ENCODE measurements around the gene HOXC5. TPM values are rescaled to one million over a fixed set of nuclear protein-coding genes. Genes with fewer than 3 reads are reported as not detected.
"Not testable (repeated sequence)": the region's sequence is repeated elsewhere in the genome, so short reads cannot be mapped to it uniquely, and the experiment has no call there.

Gene HOXC5
- total RNA-seq, 1 donor from 2014 or later: 0.50 TPM

GRCh38 chr12:54066408-54066807 lies 33.6 kb downstream of the HOXC5 start:
- no peak overlapping the region for H3K4me3 ChIP-seq (ENCODE audit: low read depth, low read length)
- no peak for TF ChIP-seq CTCF (IDR thresholded peaks at IDR 0.05; ENCODE audit: insufficient read depth, low read length, poor library complexity, severe bottlenecking)
- no peaks in the 10 kb centered on the region for H3K27me3 ChIP-seq (ENCODE audit: control insufficient read depth, insufficient read depth, low read length)
- H3K36me3 ChIP-seq (ENCODE audit: control insufficient read depth, insufficient read depth, low read length): no peaks in the 10 kb centered on the region
- no peak for DNase-seq (ENCODE audit: low read depth)

DNA sequence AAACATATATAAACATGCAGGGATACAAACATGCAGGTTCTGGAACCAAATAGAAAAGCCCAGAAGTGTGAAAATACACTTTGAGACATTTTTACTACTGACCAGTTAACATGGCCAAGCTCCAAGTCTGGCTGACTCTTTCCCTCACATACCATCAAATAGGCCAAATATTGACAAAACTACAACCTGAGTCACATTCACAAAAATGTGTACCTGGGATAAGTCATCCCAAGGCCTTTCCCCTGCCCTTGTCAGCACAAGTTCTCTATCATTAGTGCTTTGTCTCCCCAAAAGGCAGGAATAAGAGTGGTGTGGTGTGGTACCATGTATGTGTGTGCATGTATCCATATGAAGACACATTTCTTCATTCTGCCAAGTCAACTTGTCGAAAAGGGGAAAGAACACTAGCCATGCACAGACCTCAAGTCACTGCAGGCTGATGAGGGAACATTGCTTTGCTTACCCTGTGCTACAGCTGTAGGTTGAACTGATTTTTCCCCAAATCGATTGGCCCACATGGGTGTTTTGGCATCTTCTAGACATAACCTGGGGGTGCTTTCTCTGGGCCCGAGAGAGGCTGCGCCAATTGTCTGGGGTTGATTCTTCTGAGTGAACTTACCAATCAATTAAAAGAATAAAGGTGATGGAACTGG lies 35.7 kb downstream of the HOXC5 start:
- Histone ChIP-seq H3K4me3 (ENCODE audit: low read depth, low read length) (no peak overlapping the region), H3K36me3 (ENCODE audit: control insufficient read depth, insufficient read depth, low read length) (no peaks in the 10 kb centered on the region), H3K27me3 (ENCODE audit: control insufficient read depth, insufficient read depth, low read length) (no peaks in the 10 kb centered on the region)
- TF ChIP-seq CTCF (IDR thresholded peaks at IDR 0.05; ENCODE audit: insufficient read depth, low read length, poor library complexity, severe bottlenecking): no peak
- DNase-seq (ENCODE audit: low read depth): no peak

GRCh38 chr12:54071942-54072341 lies 39.1 kb downstream of the HOXC5 start:
- no peaks in the 10 kb centered on the region for H3K36me3 ChIP-seq (ENCODE audit: control insufficient read depth, insufficient read depth, low read length)
- no peaks in the 10 kb centered on the region for H3K27me3 ChIP-seq (ENCODE audit: control insufficient read depth, insufficient read depth, low read length)
- DNase-seq (ENCODE audit: low read depth): no peak
- H3K4me3 ChIP-seq (ENCODE audit: low read depth, low read length): no peak overlapping the region
- TF ChIP-seq CTCF (IDR thresholded peaks at IDR 0.05; ENCODE audit: insufficient read depth, low read length, poor library complexity, severe bottlenecking): no peak

DNA sequence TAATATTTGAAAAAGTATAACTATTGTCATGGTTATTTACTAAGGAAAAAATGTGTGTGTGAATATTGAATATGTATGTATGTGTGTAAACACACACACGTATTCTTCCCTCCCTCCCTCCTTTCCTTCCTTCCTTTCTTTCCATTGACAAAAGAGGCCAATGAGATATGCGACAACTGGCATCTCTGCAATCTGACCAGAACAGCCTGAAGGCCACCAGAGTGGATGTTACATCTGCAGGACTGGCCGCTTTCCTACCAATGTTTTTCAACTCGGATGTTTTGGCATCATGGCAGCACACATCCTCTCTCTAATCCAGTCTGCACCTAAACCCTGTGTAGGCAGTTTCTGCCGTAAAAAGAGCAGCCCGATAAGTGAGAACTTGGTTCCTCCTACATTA lies 41.5 kb downstream of the HOXC5 start:
- no peaks in the 10 kb centered on the region for H3K27me3 ChIP-seq (ENCODE audit: control insufficient read depth, insufficient read depth, low read length)
- H3K4me3 ChIP-seq (ENCODE audit: low read depth, low read length): no peak overlapping the region
- no peaks in the 10 kb centered on the region for H3K36me3 ChIP-seq (ENCODE audit: control insufficient read depth, insufficient read depth, low read length)
- no peak for TF ChIP-seq CTCF (IDR thresholded peaks at IDR 0.05; ENCODE audit: insufficient read depth, low read length, poor library complexity, severe bottlenecking)
- DNase-seq (ENCODE audit: low read depth): no peak

DNA sequence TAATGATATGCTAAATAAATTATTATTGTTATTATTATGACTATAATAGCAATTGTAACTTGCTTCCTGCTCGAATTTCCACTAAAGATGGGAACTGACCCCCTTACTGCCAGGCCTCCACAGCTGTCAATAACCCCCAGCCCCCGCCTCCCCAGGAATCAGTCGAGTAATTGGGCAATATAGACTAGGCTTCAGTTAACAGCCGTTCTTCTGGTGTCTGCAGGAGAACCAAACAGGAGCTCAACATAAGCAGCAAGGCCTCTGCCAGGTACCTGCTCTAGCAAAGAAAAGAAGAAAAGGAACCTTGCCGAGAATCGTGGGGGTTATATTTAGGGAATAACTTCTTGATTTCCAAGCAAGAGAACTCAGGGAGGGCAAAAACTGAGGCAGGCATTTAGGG lies 42.6 kb downstream of the HOXC5 start:
- DNase-seq (ENCODE audit: low read depth): no peak
- H3K27me3 ChIP-seq (ENCODE audit: control insufficient read depth, insufficient read depth, low read length): no peaks in the 10 kb centered on the region
- H3K4me3 ChIP-seq (ENCODE audit: low read depth, low read length): no peak overlapping the region
- no peak for TF ChIP-seq CTCF (IDR thresholded peaks at IDR 0.05; ENCODE audit: insufficient read depth, low read length, poor library complexity, severe bottlenecking)
- no peaks in the 10 kb centered on the region for H3K36me3 ChIP-seq (ENCODE audit: control insufficient read depth, insufficient read depth, low read length)

DNA sequence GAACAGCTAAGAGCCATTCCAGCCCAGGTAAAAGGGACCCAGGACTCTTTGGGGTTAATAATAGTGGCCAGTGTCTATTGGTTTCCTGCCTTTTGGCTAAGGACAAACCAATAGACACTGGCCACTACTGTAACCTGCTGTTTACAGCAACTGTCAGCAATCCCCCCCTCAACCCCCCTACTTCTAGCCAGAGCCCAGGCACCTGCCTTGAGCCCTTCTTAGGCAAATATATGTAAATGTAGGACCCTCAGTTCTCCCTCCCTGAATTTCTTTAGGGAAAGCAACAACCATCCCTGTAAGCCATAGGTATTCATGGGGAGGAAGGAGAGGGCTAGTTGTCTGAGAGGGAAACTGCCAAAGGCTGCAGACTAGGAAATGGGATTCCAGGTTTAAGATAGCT lies 43.1 kb downstream of the HOXC5 start:
- no peak for TF ChIP-seq CTCF (IDR thresholded peaks at IDR 0.05; ENCODE audit: insufficient read depth, low read length, poor library complexity, severe bottlenecking)
- Histone ChIP-seq H3K27me3 (ENCODE audit: control insufficient read depth, insufficient read depth, low read length) (no peaks in the 10 kb centered on the region), H3K4me3 (ENCODE audit: low read depth, low read length) (no peak overlapping the region), H3K36me3 (ENCODE audit: control insufficient read depth, insufficient read depth, low read length) (no peaks in the 10 kb centered on the region)
- DNase-seq (ENCODE audit: low read depth): no peak

DNA sequence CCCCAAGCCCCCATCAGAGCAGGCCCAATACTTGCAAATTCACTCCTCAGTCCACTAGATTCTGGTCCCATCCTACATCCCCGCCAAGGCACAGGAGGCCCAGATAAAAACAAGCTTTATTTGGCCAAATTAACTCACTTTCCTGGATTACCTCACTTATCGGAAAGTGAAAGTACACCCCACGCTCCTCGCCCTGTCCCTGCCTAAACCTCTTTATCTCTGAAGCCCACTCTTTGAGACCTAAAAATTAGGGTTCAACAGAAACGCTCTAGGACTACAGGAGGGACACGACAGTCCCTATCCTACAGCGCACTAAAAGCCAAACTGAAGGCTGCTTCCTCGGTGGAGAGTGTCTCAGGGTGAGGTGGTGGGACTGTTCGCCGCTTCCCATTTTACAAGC lies 45.0 kb downstream of the HOXC5 start:
- H3K27me3 ChIP-seq (ENCODE audit: control insufficient read depth, insufficient read depth, low read length); H3K4me3 ChIP-seq (ENCODE audit: low read depth, low read length): not testable (repeated sequence)

GRCh38 chr12:54079115-54079514 lies 46.3 kb downstream of the HOXC5 start:
- not testable (repeated sequence) for H3K27me3 ChIP-seq (ENCODE audit: control insufficient read depth, insufficient read depth, low read length); H3K4me3 ChIP-seq (ENCODE audit: low read depth, low read length); H3K36me3 ChIP-seq (ENCODE audit: control insufficient read depth, insufficient read depth, low read length); DNase-seq (ENCODE audit: low read depth)

More for the DNA sequence above, 45.0 kb downstream of the HOXC5 start:
- DNase-seq (ENCODE audit: low read depth); H3K36me3 ChIP-seq (ENCODE audit: control insufficient read depth, insufficient read depth, low read length): not testable (repeated sequence)
